Activated CD8-positive, alpha-beta memory T cell treated with anti-CD3 and anti-CD28 coated beads, Interleukin-2, amount 50 U/mL, for 48 hours (primary cell): ENCODE data around the gene CTNNA1.
"Not testable (repeated sequence)": the region's sequence is repeated elsewhere in the genome, so short reads cannot be mapped to it uniquely, and the experiment has no call there.

Experiments
- DNase-seq: peaks from one replicate; pipeline ENCODE4 v3.0.0-alpha.2; 2020

The CTNNA1 gene

DNA sequence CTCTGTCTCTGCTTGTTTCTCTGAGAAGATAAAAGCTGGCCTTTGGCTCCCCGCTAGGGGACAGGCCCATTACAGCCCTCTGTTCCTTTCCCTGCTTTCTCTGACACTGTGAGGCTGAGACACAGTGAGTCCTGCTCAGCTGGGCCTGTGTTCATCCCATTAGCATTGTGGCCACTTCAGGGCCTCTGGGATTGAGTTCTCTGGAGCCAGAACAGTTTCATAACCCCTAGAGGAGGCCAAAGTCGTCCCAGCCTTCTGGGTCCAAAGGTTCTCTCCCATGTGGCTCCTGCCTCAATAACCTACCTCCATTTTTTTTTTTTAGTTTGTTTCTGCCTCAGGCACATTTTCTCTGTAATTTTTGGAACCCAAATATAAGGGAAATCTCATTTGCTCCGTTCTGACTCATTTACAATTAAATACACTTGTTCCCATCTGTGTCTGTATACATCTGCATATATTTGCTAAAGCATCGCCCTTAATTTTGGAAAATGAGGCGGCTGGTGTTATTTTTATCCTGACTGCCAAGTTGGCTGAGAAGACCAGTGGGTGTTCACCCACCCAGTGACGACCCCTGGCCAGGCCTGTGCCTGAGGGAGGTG lies 27.3 kb upstream of the CTNNA1 start:
- no peak for DNase-seq

DNA sequence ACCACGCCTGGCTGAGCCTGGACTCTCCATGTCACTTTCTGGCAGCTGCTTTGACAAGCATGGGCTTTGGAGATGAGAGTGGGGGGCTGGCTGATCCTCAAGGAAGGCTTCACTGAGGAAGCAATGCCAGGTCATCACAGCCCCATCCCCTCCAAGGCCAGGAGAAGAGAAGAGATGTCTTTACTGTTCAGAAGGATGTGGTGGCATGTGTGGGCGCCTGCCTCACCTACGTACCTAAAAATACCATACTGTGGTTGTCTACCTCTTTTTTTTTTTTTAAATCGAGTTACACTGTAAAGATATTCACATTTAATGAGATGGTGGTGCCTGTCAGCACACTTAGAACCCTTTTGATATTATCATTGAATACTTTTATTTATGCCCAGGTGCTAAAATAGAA lies 26.4 kb upstream of the CTNNA1 start:
- DNase-seq: no peak

DNA sequence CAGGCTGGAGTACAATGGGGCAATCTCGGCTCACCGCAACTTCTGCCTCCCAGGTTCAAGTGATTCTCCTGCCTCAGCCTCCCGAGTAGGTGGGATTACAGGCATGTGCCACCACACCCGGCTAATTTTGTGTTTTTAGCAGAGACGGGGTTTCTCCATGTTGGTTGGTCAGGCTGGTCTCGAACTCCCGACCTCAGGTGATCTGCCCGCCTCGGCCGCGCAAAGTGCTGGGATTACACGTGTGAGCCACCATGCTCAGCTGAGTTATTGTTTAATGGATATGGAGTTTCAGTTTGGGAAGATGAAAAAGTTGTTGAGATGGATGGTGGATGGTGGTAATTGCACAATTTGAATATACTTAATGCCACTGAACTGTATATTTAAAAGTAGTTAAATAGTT lies 22.7 kb upstream of the CTNNA1 start:
- DNase-seq: not testable (repeated sequence)

DNA sequence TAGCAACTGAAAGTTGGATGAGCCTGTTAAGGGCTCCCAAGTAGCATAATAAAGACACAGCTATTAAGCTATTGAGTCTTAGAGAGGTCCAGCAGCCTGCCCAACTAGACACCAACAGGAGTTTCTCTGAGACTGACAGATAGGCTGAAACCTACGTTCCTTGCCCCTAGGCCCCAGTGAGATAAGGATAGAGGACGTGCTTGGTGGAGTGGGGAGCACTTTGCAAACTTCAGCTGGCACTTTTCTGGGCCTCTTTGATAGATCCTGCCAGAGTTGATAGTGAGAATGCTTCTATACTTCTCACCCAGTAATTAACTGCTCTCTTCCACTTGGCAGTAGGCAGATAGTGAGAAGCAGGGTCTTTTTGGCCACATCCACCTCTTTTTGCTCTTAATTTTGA lies 20.8 kb upstream of the CTNNA1 start:
- no peak for DNase-seq

DNA sequence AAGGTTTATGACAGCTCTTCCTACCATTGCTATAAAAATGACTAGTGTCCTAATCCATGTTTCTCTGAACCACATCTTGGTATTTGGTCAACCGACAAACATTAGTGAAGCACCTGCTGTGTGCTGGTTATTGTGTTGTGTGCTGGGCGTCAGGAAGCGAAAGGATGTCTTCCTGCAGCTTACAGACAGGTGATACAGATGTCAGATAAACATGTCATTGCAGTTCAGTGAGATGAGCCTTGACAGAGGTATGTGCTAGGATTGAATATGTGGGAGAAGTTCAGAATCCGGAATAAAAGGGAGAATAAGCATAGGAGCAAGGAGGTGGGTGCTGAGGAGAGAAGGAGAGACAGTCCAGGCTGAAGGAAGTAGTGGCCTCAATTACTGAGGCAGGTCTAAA lies 20.3 kb upstream of the CTNNA1 start:
- DNase-seq: no peak

DNA sequence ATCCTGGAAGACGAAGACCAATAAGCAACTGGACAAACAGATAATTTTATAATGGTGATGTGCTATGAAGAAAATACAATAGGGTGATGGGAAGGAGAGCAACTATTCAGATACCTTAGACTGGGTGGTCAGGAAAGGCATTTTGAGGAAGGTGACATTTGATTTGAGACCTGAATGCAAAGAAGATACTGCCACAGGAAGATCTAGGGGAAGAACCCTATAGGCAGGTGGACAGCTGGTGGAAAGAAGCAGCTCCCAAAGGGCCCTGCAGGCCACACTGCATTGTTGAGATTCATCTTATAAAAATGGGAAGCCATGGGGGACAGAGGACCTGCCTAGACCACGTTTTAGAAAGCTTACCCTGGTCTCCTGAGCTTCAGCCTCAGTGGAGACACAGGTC lies 19.7 kb upstream of the CTNNA1 start:
- DNase-seq: no peak

DNA sequence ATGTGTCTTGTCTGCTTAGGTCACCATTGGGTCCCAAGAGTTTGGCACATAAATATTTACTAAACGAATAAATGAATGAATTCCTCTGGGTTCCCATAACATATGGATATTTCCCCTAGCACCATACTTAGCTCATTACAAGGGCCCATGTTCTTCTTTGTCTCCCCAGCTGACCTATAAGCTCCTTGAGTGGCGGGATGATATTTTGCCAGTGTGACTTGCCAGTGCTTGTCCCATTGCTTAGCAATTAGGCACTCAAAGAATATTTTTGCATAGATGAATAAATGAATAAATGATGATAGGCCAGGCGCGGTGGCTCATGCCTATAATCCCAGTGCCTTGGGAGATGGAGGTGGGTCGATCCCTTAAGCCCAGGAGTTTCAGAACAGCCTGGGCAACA lies 16.9 kb upstream of the CTNNA1 start:
- DNase-seq: no peak

DNA sequence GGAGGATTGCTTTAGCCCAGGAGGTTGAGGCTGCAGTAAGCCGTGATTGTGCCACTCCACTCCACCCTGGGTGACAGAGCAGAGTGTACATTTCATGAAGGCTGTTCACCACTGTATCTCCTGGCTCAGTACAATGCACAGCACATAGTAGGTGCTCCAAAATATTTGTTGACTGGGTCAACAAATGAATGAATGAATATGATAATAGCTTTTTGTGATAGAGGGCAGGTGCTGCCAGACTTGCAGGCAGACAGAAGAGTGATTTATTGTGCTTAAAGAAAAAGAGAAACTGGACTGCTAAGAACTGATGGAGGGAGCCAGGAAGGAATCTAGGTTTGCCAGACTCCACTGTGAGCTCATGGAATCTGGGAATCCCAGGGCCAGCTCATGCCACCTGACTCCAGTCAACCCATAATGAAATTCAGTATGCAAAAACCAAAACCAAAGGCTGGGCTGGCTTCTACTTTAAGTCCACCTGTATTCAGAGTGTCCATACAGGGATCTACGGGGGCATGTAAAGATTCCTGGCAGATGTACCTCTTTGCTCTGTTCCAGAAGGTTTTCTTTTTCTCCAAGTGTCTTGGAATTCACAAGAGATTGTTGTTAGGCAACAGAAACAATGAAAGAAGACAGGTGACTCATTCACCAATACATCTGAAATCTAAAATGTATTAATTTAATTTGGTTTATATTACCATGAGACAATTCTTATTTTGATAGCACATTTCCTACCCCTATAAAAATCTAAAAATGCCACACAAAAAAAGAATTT lies 15.5 kb upstream of the CTNNA1 start:
- DNase-seq: no peak

DNA sequence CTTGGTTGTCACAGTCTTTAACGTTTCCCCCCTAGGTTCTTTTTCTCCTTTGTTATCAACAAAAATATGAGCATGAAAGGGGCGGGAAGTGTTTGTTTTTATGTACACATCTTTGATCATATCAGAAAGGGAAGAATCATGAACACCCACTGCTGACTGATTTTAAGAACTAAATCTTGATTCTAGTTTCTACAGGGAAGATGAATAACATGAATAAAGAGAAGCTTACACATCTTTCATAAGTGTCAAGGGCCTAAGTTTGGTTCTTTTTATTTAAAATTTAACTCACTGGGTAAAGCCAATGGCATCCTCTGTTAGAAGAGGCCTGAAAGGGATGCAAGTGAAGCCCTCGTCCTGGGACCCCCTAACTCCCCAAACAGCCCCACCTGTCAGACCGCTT lies 14.8 kb upstream of the CTNNA1 start:
- DNase-seq: no peak

DNA sequence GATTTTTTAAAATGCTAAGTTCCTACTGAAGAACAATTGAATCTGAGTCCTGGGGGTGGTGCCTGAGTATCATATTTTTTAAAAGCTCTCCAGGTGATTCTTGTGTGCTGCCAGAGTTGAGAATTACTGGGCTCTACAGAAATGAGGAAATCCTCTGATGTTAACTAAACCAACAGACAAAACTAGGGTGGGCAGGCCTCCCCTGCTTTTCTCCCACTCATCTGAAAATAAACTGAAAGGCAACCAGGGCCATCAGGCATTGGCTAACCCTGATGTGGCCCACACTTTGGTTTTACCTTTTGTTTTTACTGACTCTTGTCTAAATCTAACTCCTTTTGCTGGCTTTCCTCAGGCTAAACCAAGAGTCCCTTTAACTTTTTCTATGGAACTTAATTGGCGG lies 13.3 kb upstream of the CTNNA1 start:
- no peak for DNase-seq

DNA sequence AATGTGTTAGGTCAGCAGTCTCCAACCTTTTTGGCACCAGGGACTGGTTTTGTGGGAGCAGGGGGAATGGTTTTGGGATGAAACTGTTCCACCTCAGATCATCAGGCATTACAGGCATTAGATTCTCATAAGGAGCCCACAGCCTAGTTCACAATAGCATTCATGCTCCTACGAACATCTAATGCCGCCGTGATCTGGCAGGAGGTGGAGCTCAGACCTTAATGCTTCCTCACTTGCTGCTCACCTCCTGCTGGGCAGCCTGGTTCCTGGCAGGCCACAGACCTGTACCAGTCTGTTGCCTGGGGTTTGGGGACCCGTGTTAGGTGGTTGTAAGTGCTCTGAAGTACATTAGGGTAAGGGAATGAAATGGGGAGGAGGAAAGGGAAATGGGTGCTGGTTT lies 9.7 kb upstream of the CTNNA1 start:
- no peak for DNase-seq

DNA sequence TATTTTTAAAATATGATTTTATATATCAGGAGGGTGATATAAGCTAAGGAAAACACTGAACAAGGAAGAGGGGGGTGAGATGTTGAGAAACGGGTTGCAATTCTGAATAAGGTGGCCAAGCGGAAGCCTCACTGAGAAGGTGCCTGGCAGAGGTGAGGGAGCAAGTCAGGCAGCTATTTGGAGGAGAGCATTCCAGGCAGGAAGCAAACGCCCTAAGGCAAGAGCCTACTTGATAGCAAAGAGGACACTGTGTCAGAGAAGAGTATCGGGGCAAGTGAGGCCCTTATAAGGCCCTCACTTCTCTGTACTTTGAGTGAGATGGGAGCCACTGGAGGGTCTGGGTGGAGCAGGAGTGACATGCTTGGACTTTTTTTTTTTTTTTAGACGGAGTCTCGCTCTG lies 8.0 kb upstream of the CTNNA1 start:
- no peak for DNase-seq

DNA sequence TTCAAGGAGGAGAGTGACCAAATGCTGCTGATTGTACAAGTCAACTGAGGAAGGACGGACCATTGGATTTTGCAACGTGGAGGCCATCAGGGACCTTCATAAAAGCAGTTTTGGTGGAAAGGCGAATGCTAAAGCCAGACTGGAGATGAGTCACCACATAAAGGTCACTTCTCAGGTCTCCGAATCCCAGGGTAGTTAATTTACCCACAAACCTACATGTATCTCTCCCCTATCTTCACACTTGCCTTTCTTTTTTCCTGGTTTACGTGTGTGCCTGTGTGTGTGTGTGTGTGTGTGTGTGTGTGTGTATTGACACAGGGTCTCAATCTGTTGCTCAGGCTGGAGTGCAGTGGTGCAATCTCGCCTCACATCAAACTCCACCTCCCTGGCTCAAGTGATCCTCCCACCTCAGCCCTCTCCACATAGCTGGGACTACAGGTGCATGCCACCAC lies 4.6 kb upstream of the CTNNA1 start:
- DNase-seq: no peak

DNA sequence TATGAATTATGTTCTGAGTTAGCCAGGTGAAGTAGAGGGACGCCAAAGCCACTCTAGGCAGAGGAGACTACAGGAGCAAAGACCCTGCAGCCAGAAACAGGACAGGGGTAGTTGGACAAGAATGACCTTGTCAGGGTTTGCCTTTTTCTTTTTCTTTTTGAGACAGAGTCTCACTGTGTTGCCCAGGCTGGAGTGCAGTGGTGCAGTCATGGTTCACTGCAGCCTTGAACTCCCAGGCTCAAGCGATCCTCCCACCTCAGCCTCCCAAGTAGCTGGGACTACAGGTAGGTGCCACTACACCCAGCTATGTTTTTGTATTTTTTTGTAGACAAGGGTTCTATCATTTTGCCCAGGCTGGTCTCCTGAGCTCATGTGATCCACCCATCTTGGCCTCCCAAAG lies 1.9 kb upstream of the CTNNA1 start:
- DNase-seq: not testable (repeated sequence)

DNA sequence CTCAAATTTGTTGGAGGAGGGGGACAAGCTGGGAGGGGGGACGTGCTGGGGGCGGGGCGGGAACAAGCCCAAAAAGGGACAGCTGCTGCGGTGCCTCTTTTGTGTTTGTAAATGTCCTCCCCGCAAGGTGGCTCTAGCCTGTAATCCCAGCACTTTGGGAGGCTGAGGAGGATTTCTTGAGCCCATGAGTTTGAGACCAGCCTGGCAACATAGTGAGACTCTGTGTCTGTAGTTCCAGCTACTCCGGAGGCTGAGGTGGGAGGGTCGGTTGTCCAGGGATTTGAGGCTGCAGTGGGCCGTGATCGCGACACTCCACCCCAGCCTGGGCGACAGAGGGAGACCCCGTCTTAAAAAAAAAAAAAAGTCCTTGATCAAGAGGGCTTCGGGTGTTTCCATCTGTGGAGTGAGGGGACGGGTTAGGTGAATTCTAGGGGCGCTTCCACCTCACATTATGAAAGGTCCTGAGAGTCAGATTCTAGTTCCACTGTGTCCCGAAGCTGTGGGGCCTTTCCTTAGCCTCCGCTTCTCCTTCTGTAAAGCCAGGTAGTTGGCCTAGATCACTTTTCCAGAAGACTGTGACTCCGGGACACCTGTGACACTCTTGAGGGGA lies 779 bp upstream of the CTNNA1 start:
- no peak for DNase-seq

DNA sequence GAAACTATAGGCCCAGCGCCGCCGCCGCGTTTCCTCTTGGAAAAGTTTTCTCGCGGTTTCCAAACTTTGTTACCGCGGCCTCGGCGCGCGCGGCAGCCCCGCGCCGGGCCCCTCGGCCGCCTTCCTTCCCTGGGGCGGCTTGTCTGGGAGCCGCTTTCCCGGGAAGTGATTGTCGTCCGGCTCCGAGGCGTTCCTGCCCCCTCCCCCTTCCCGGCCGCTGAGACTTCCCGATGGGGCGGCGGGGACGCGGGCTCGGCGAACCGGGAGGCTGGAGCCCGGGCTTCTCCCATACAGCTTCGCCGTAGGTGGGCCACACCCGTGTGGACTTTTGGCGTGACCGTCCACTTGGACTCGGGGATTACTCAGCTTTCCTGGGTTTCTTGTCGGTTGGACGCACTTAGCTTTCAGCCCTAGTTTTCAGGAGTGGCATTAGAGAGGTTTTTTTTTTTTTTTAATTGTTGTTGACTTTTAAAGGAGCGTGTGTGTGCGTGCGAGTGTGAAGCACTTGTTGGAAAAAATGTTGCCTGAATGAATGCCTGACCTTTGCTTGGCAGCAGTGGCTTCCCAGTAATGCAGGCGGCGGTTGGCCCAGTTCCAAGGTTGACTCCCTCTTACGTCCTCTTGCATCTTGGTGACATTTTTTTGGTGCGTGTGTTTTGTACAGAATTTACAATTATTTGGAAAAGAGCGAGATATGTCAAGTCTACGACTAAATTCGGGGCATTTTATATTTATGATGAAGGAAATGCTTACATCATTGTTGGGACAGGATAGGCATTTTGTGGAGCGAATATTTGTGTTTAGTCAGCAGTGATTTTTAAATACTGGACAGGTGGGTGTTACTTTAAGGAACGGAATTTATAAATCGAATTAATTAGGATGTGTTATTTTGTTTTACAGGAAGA lies 821 bp downstream of the CTNNA1 start:
- peak; percentile 79 for DNase-seq

DNA sequence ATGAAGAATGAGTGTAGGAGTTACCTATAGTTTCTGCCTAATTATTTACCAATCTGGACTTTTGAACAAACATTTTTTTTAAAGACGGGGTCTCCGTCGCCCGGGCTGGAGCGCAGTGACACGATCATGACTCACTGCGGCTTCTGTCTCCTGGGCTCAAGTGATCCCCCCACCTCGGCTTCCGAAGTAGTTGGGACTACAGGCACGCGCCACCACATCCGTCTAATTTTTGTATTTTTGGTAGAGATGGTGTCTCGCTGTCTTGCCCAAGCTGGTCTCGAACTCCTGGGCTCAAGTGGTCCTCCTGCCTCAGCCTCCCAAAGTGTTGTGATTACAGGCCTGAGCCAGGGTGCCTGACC lies 1.5 kb downstream of the CTNNA1 start:
- DNase-seq: no peak

DNA sequence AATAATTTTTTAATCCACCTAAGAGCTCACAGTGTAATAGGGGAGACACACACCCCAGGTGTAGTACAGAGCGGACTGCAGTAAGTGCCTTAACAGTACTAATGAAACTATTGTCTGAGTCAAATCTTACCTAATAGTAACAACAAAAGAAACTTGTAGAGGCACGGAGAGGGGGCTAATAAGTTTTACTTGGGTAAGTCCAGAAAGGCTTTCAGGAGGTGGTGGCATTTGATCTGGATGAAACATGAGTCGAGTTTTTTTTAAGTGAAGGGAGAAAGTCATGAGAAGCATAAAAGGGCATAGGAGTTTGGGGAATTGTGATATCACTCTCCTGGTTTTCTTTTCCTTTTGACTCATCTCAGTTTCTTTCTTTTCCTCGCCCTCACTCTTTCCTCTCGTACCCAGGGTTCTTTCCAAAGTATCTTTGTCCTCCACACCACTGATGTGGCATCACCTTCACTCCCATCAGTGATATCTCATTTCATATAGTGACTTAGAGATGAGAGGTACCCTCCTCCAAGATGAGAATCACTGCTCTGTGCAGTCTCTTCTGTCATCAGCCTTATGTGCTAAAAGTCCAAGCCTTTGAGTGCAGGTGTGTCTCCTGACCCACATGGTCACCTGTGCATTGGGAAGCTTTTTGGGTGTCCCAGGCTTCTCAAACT lies 2.0 kb downstream of the CTNNA1 start:
- no peak for DNase-seq

DNA sequence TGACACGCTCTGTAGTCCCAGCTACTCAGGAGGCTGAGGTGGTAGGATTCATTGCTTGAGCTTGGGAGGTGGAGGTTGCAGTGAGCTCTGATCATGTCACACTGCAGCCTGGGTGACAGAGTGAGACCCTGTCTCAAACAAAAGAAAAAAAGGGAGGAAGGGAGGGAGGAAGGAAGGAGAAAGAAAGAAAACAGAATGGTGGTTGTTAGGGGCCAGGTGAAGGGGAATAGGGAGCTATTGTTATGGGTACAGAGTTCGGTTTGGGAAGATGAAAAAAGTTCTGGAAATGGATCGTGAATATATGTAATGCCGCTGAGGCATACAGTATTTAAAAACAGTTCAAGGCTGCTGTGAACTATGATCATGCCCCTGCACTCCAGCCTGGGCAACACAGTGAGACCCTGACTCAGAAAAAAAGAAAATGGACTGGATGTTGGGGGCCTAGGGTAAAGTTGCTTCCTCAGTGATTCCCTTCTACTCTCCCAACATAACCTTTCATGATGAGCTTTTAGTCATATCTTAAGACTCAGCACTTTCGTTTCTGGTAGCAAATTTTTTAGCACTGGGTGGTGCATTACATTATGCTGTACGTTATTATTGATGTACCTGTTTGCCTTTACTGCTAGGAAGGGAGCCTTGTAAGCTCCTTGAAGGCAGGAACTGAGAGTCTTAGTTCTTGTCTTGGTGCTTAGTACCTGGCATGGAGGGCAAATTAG lies 4.0 kb downstream of the CTNNA1 start:
- no peak for DNase-seq

DNA sequence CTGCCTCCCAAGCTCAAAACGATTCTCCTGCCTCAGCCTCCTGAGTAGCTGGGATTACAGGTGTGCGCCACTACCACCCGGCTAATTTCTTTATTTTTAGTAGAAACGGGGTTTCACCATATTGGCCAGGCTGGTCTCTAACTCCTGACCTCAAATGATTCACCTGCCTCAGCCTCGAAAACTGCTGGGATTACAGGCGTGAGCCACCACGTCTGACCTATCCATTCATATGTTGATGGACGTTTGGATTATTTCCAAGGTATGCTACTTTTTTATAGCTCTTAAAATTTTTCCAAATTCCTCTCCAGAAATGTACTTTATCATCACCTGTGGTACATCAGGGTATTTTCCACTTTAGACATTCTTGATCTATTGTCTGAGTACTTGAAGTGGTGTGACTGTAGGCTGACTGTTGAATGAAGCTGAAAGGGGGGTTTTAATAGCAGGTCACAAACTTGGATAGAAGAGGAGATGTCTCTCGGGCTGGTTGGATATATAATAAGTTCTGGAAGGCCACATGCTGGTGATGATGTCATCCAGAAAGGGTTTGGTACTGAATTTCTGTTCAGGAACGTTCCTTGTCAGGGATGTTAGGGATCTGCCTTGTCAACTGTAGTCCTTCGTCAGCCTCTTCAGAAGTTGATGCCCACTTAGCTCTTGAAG lies 7.4 kb downstream of the CTNNA1 start:
- DNase-seq: no peak

DNA sequence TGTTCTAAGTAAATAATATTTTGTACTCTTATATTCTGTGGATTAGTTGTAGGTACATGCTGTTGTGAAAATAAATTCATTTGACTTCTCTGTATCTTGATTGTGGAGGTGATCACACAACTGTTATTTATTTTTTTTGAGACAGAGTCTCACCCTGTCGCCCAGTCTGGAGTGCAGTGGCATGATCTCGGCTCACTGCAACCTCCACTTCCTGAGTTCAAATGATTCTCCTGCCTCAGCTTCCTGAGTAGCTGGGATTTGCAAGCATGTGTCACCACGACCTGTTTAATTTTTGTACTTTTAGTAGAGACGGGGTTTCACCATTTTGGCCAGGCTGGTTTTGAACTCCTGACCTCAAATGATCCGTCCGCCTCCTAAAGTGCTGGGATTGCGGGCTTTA lies 7.9 kb downstream of the CTNNA1 start:
- not testable (repeated sequence) for DNase-seq

DNA sequence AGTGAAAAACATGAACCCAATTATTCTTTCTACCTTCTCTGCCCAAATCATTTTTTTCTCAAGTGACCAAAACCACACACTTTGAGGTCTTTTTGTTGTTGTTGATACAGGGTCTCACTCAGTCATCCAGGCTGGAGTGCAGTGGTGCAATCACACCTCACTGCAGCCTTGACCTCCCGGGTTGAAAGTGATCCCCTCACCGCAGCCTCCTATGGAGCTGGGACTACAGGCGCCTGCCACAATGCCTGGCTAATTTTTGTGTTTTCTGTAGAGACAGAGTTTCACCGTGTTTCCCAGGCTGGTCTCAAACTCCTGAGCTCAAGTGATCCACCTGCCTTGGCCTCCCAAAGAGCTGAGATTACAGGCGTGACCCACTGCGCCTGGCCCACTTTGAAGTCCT lies 8.4 kb downstream of the CTNNA1 start:
- DNase-seq: not testable (repeated sequence)
